Nephron progenitor cell (in vitro differentiated cells): ENCODE results near the gene PGBD5.
A peak's percentile ranks its signal among the peaks of the same experiment; 100 is the strongest.

Source experiments
- DNase-seq: peaks from one replicate; pipeline ENCODE4 v3.0.0; 2021
- H3K27ac Mint-ChIP-seq: 2 replicates; pipeline ENCODE4 v1.8.0; 2021; ENCODE audit warnings: mild to moderate bottlenecking, moderate library complexity, mixed read lengths
- H3K27me3 Mint-ChIP-seq: 2 replicates; pipeline ENCODE4 v1.8.0; 2021; ENCODE audit warnings: mild to moderate bottlenecking, low read depth, mixed read lengths; ENCODE audit not compliant: poor library complexity
- H3K36me3 Mint-ChIP-seq: 2 replicates; pipeline ENCODE4 v1.8.0; 2021; ENCODE audit warnings: low read depth, mixed read lengths
- H3K4me1 Mint-ChIP-seq: 2 replicates; pipeline ENCODE4 v1.8.0; 2021; ENCODE audit warnings: mixed read lengths
- H3K4me3 Mint-ChIP-seq: 2 replicates; pipeline ENCODE4 v1.8.0; 2021; ENCODE audit warnings: mild to moderate bottlenecking, moderate library complexity, mixed read lengths
- H3K9me3 Mint-ChIP-seq: 2 replicates; pipeline ENCODE4 v1.8.0; 2021; ENCODE audit warnings: mild to moderate bottlenecking, moderate library complexity, mixed read lengths
- CTCF ChIP-seq: fragments of 200-600 bp; sonication (generic); IDR thresholded peaks from 2 replicates; pipeline ENCODE4 v1.5.0; 2021; ENCODE audit warnings: antibody characterized with exemption

The PGBD5 gene

GRCh38 chr1:230351983-230352382 is 74.1 kb downstream of the PGBD5 start:
- Mint-ChIP-seq H3K36me3 (no peaks in the 10 kb centered on the region), H3K27me3 (peaks cover 7% of the 10 kb centered on the region), H3K4me3 (no peak overlapping the region), H3K9me3 (peaks cover 4% of the 10 kb centered on the region), H3K4me1 (peaks cover 25% of the 10 kb centered on the region), H3K27ac (no peak overlapping the region)
- no peak for TF ChIP-seq CTCF
- no peak for DNase-seq

GRCh38 chr1:230351514-230351913 is 74.6 kb downstream of the PGBD5 start:
- Mint-ChIP-seq H3K9me3 (peaks cover 4% of the 10 kb centered on the region), H3K27me3 (peaks cover 7% of the 10 kb centered on the region), H3K4me1 (peaks cover 25% of the 10 kb centered on the region), H3K4me3 (no peak overlapping the region), H3K36me3 (no peaks in the 10 kb centered on the region), H3K27ac (no peak overlapping the region)
- no peak for TF ChIP-seq CTCF
- no peak for DNase-seq

GRCh38 chr1:230350208-230350921 is 75.8 kb downstream of the PGBD5 start:
- Mint-ChIP-seq H3K9me3 (peaks cover 4% of the 10 kb centered on the region), H3K4me3 (no peak overlapping the region), H3K27ac (no peak overlapping the region), H3K27me3 (peaks cover 4% of the 10 kb centered on the region), H3K36me3 (no peaks in the 10 kb centered on the region), H3K4me1 (peaks cover 25% of the 10 kb centered on the region)
- no peak for DNase-seq
- TF ChIP-seq CTCF, result no peak

GRCh38 chr1:230349020-230349393 is 77.1 kb downstream of the PGBD5 start:
- Mint-ChIP-seq H3K4me1 (peaks cover 25% of the 10 kb centered on the region), H3K27ac (no peak overlapping the region), H3K9me3 (peaks cover 4% of the 10 kb centered on the region), H3K36me3 (no peaks in the 10 kb centered on the region), H3K4me3 (no peak overlapping the region), H3K27me3 (peaks cover 3% of the 10 kb centered on the region)
- DNase-seq, result no peak
- TF ChIP-seq CTCF, result no peak

- no peak for TF ChIP-seq CTCF
- peaks cover 25% of the 10 kb centered on the region for H3K4me1 Mint-ChIP-seq
- H3K4me3 Mint-ChIP-seq, result no peak overlapping the region
- H3K27ac Mint-ChIP-seq, result peak overlapping the region; percentile 8
- no peak for DNase-seq
- peaks cover 4% of the 10 kb centered on the region for H3K9me3 Mint-ChIP-seq
- H3K27me3 Mint-ChIP-seq, result peaks cover 2% of the 10 kb centered on the region
- no peaks in the 10 kb centered on the region for H3K36me3 Mint-ChIP-seq
Measured at GRCh38 chr1:230348386-230349019, 77.6 kb downstream of the PGBD5 start.

GRCh38 chr1:230347896-230348295 is 78.2 kb downstream of the PGBD5 start:
- no peaks in the 10 kb centered on the region for H3K36me3 Mint-ChIP-seq
- H3K27ac Mint-ChIP-seq, result peak overlapping the region; percentile 8
- no peak for TF ChIP-seq CTCF
- peaks cover 24% of the 10 kb centered on the region for H3K4me1 Mint-ChIP-seq
- no peak for DNase-seq
- no peak overlapping the region for H3K4me3 Mint-ChIP-seq
- peaks cover 4% of the 10 kb centered on the region for H3K9me3 Mint-ChIP-seq
- peaks cover 2% of the 10 kb centered on the region for H3K27me3 Mint-ChIP-seq
